ENCODE measurements around the gene XXYLT1. TPM values are rescaled to one million over a fixed set of nuclear protein-coding genes. Genes with fewer than 3 reads are reported as not detected.

XXYLT1 gene
- total RNA-seq, 6 experiments from 2014 or later = 1.7 to 6.5 (median 2.1) TPM

DNA sequence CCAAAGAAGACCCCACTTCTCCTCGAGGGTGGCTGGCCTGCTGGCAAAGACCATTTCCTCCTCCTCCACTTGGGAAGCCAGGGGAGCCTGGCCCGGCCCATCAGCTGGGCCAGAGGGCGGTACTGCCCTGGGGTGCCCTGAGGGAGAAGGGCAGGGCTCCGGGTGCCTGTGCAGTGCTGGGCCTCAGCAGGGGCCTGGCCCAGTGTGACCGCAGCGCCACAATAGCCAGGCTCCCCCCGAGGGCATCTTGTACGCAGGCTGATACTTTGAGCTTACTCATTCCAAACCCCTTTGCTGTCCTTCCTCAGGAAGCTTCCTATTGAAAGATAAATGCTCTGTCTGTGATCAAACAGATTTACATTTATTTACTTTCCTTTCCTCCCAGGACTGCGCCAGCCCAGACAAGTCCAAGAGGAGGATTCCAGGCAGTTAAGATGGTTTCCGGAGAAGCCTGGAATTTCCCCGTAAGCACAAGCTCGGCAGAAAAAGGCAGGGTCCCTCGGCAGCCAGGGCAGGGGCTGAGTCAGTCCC lies 240.1 kb downstream of the XXYLT1 start:
- Histone ChIP-seq H3K36me3 (no peaks in the 10 kb centered on the region), H3K4me1 (peaks cover 0 to 43% (median 22%) of the 10 kb centered on the region in 4 donors), H3K4me3 (no peak overlapping the region), H3K27me3 (no peaks in the 10 kb centered on the region), H3K27ac (peak overlapping the region in 2 of 3 donors; percentile 39 to 62), H3K9me3 (no peaks in the 10 kb centered on the region)
- intact Hi-C loops (cut with DNase I) = loop anchor here in 1 of 2 donors (10.0 kb wide), 1 partner anchor 74 kb away; no protein-coding TSS in a partner anchor
- DNase-seq (peak in 2 of 3 donors; percentile 43 to 46), ATAC-seq (peak; percentile 4 to 55 (median 12))
- TF ChIP-seq POLR2A (IDR thresholded peaks at IDR 0.05) (no peak), CTCF (IDR thresholded peaks at IDR 0.05) (no peak)
- WGBS (ENCODE audit: insufficient coverage, low coverage, low lambda C conversion rate, missing lambda C conversion rate) = 7% methylated on average over 3 of the region's 13 CpGs

- DNase-seq (peak in 1 of 3 donors; percentile 23), ATAC-seq (peak in 2 of 4 donors; percentile 3 to 26)
- Histone ChIP-seq H3K9me3 (no peaks in the 10 kb centered on the region), H3K27ac (peak overlapping the region in 2 of 3 donors; percentile 24 to 47), H3K36me3 (no peaks in the 10 kb centered on the region), H3K27me3 (no peaks in the 10 kb centered on the region), H3K4me3 (no peak overlapping the region), H3K4me1 (peaks cover 0 to 36% (median 19%) of the 10 kb centered on the region in 4 donors)
- WGBS (ENCODE audit: insufficient coverage, low coverage, low lambda C conversion rate, missing lambda C conversion rate) = 43% methylated on average over 7 of the region's 8 CpGs
- intact Hi-C loops (cut with DNase I) = no loop called here
- no peak for TF ChIP-seq CTCF (IDR thresholded peaks at IDR 0.05)
- no peak for TF ChIP-seq POLR2A (IDR thresholded peaks at IDR 0.05)
These were observed 241.9 kb downstream of the XXYLT1 start for GRCh38 chr3:195028877-195029606.

DNA sequence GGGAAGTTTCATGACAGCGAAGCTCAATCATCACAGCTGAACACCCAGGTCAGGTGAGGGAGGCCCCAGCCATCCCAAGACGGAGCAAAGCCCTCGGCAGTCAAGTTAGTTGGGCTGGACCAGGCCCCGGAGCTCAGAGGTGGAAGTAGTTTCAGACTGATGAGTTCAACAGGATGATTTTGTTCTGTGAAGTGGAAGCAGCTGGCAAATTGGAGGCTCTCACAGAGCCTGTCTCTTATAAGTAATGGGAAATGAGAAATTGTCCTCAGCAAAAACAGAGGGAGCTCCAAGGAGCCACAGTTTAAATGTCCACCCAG lies 245.1 kb downstream of the XXYLT1 start:
- no peak overlapping the region for H3K27ac ChIP-seq
- H3K36me3 ChIP-seq = no peaks in the 10 kb centered on the region
- H3K9me3 ChIP-seq = no peaks in the 10 kb centered on the region
- no peak overlapping the region for H3K4me3 ChIP-seq
- no peak for TF ChIP-seq CTCF (IDR thresholded peaks at IDR 0.05)
- no peak for TF ChIP-seq POLR2A (IDR thresholded peaks at IDR 0.05)
- WGBS (ENCODE audit: insufficient coverage, low coverage, low lambda C conversion rate, missing lambda C conversion rate) = 100% methylated on average over 1 of the region's 4 CpGs
- no peaks in the 10 kb centered on the region for H3K27me3 ChIP-seq
- H3K4me1 ChIP-seq = peaks cover 0 to 7% (median 2%) of the 10 kb centered on the region in 4 donors
- intact Hi-C loops (cut with DNase I) = no loop called here
- DNase-seq (no peak), ATAC-seq (no peak)

GRCh38 chr3:195025056-195025883 lies 245.7 kb downstream of the XXYLT1 start:
- intact Hi-C loops (cut with DNase I) = no loop called here
- no peaks in the 10 kb centered on the region for H3K27me3 ChIP-seq
- 70% methylated on average over 14 of the region's 17 CpGs for WGBS (ENCODE audit: insufficient coverage, low coverage, low lambda C conversion rate, missing lambda C conversion rate)
- no peak for DNase-seq
- H3K4me3 ChIP-seq = no peak overlapping the region
- TF ChIP-seq POLR2A (IDR thresholded peaks at IDR 0.05) = no peak
- no peak for TF ChIP-seq CTCF (IDR thresholded peaks at IDR 0.05)
- H3K27ac ChIP-seq = no peak overlapping the region
- H3K36me3 ChIP-seq = no peaks in the 10 kb centered on the region
- peak in 1 of 4 donors; percentile 18 for ATAC-seq
- H3K9me3 ChIP-seq = no peaks in the 10 kb centered on the region
- peaks cover 0 to 1% (median 0%) of the 10 kb centered on the region in 4 donors for H3K4me1 ChIP-seq

Measured in right lobe of liver (tissue), 6 donors.